Endothelial cell of umbilical vein (primary cell): ENCODE results near the gene ISLR. TPM values are rescaled to one million over a fixed set of nuclear protein-coding genes. Genes with fewer than 3 reads are reported as not detected.

Experiments
- BruUV-seq: library from RNA; stranded (reverse); fragments of 400-500 nt; replicated peaks from 2 replicates; lab custom pipeline; 2021; lab: Mats Ljungman, UMichigan
- CTCF ChIA-PET: fragments of 300-600, 350-600 bp; sonication (Branson Sonifier 250); formaldehyde crosslinking; loops from one replicate; lab custom pipeline; 2021; ENCODE audit warnings: antibody characterized with exemption, inconsistent platforms; lab: Charles Lee
- POLR2A ChIA-PET: fragments of 300-600, 350-600 bp; sonication (Branson Sonifier 250); formaldehyde crosslinking; loops from one replicate; lab custom pipeline; 2021; ENCODE audit warnings: antibody characterized with exemption, inconsistent platforms; lab: Charles Lee
- DNase-seq: peaks from one replicate; pipeline ENCODE4 v3.0.0-alpha.2; 2011; ENCODE audit warnings: low read depth, low spot score
- FAIRE-seq: peaks from 2 replicates; lab custom pipeline; 2011; peaks lifted over from hg19 to GRCh38; lab: Jason Lieb, UNC
- H2AFZ ChIP-seq: 2 replicates; pipeline ENCODE4 v1.6.0; 2012; ENCODE audit warnings: low read depth, low read length, control low read depth, inconsistent platforms
- H3K27ac ChIP-seq: 2 replicates; pipeline ENCODE4 v1.5.1; 2011; ENCODE audit warnings: low read depth, mild to moderate bottlenecking, control low read depth, low read length, moderate library complexity; ENCODE audit not compliant: insufficient read depth
- H3K27me3 ChIP-seq, 2 experiments: 2 replicates each; pipeline versions ENCODE4 v1.6.0 to v1.6.1; 2011; ENCODE audit warnings: low read length in 2 of 2, mixed read lengths in 1 of 2; ENCODE audit not compliant: control insufficient read depth in 2 of 2, insufficient read depth in 2 of 2
- H3K36me3 ChIP-seq, 2 experiments: 2 replicates in 1 of 2; 3 replicates in 1 of 2; pipeline ENCODE4 v1.5.1; 2011; ENCODE audit warnings: low read length in 2 of 2, mild to moderate bottlenecking in 1 of 2, moderate library complexity in 1 of 2; ENCODE audit not compliant: control insufficient read depth in 2 of 2, insufficient read depth in 2 of 2; ENCODE audit errors: extremely low read depth in 1 of 2
- H3K4me1 ChIP-seq: 3 replicates; pipeline ENCODE4 v1.5.1; 2011; ENCODE audit warnings: mild to moderate bottlenecking, low read length; ENCODE audit not compliant: control insufficient read depth, insufficient read depth; ENCODE audit errors: extremely low read depth
- H3K4me2 ChIP-seq: 2 replicates; pipeline ENCODE4 v1.6.1; 2011; ENCODE audit warnings: low read length, control low read depth, mixed read lengths; ENCODE audit not compliant: insufficient read depth
- H3K4me3 ChIP-seq, 3 experiments: fragments of 200-600 bp in 1 of 3; sonication (generic), shearing (Covaris generic) in 1 of 3; replicated peaks in 1 of 3; 2 replicates each; pipeline ENCODE4 v1.5.1; 2011 to 2016; ENCODE audit warnings: control low read depth in 3 of 3, low read length in 3 of 3, mild to moderate bottlenecking in 2 of 3, inconsistent platforms in 1 of 3, low read depth in 1 of 3, moderate library complexity in 1 of 3; ENCODE audit not compliant: insufficient read depth in 1 of 3
- H3K79me2 ChIP-seq: 2 replicates; pipeline ENCODE4 v1.6.0; 2012; ENCODE audit warnings: low read length, inconsistent platforms; ENCODE audit not compliant: control insufficient read depth, insufficient read depth
- H3K9ac ChIP-seq: replicated peaks from 2 replicates; pipeline ENCODE3; 2011; ENCODE audit warnings: low read length, control low read depth; ENCODE audit not compliant: insufficient read depth; ENCODE audit errors: extremely low read depth
- H3K9me1 ChIP-seq: replicated peaks from 3 replicates; pipeline ENCODE4 v1.6.0; 2011; ENCODE audit warnings: mild to moderate bottlenecking, low read length; ENCODE audit not compliant: control insufficient read depth, insufficient read depth; ENCODE audit errors: extremely low read depth
- H3K9me3 ChIP-seq: replicated peaks from 2 replicates; pipeline ENCODE4 v1.5.1; 2012; ENCODE audit warnings: low read length, inconsistent platforms; ENCODE audit not compliant: control insufficient read depth, insufficient read depth
- H4K20me1 ChIP-seq: replicated peaks from 2 replicates; pipeline ENCODE3; 2011; ENCODE audit warnings: mild to moderate bottlenecking, low read length; ENCODE audit not compliant: control insufficient read depth, insufficient read depth; ENCODE audit errors: extremely low read depth
- EZH2 ChIP-seq: IDR thresholded peaks from 2 replicates; pipeline ENCODE4 v1.6.1; 2012; ENCODE audit warnings: borderline replicate concordance, low read depth, mild to moderate bottlenecking, moderate library complexity, low read length, inconsistent platforms; ENCODE audit not compliant: severe bottlenecking
- FOS ChIP-seq: IDR thresholded peaks from 2 replicates; pipeline ENCODE4 v1.6.1; 2011; ENCODE audit warnings: mild to moderate bottlenecking, low read length, moderate library complexity, borderline replicate concordance; ENCODE audit not compliant: insufficient read depth
- GATA2 ChIP-seq: IDR thresholded peaks from 2 replicates; pipeline ENCODE4 v1.7.0; 2011; ENCODE audit warnings: low read depth, mild to moderate bottlenecking, moderate library complexity, mixed read lengths, low read length; ENCODE audit not compliant: insufficient read length, insufficient read depth
- JUN ChIP-seq: IDR thresholded peaks from 2 replicates; pipeline ENCODE4 v1.6.1; 2011; ENCODE audit warnings: borderline replicate concordance, low read depth; ENCODE audit not compliant: insufficient read length, insufficient read depth
- MAX ChIP-seq: IDR thresholded peaks from 2 replicates; pipeline ENCODE4 v1.6.1; 2011; ENCODE audit not compliant: insufficient read depth, insufficient read length
- MYC ChIP-seq: IDR thresholded peaks from one replicate; pipeline ENCODE4 v1.6.1; 2011; ENCODE audit warnings: mild to moderate bottlenecking, low read depth, low read length
- POLR2A ChIP-seq: IDR thresholded peaks from 2 replicates; pipeline ENCODE4 v1.6.1; 2012; ENCODE audit warnings: low read depth, mild to moderate bottlenecking, control low read depth, low read length
- POLR2AphosphoS5 ChIP-seq: IDR thresholded peaks from 2 replicates; pipeline ENCODE4 v1.6.1; 2012; ENCODE audit warnings: low read depth, mild to moderate bottlenecking, control low read depth, low read length, moderate library complexity; ENCODE audit not compliant: insufficient read depth
- dilution Hi-C: fragments of 300-500 bp; cut with MboI; formaldehyde crosslinking; loops from one replicate; pipeline ENCODE4 v1.15.0; 2019; ENCODE audit warnings: low sequenced_read_pairs; ENCODE audit not compliant: extremely low pct_ligation_motif_present
- intact Hi-C: fragments of 100-400 bp; cut with micrococcal nuclease; formaldehyde crosslinking; loops from one replicate; pipeline ENCODE4 v1.10.0; 2022
- polyA plus RNA-seq, 4 experiments: library from polyadenylated mRNA; depleted of rRNA in 3 of 4; stranded (reverse) in 3 of 4; unstranded in 1 of 4; fragments of >200 nt; gene quantifications; 2 replicates each; pipeline versions ENCODE4 v1.2.1 to v1.2.3, GENCODE V29; 2011 to 2012; ENCODE audit warnings: missing spikeins in 1 of 4
- total RNA-seq: library from RNA; stranded (reverse); gene quantifications from 2 replicates; pipeline ENCODE4 v1.2.3, GENCODE V29; 2021
- TF ChIP-seq, protein P1 (sequence below), 2 donors: IDR thresholded peaks; 1 replicate in 1 of 2; 2 replicates in 1 of 2; pipeline ENCODE4 v1.5.1; 2011; ENCODE audit warnings: low read length in 2 of 2, mild to moderate bottlenecking in 2 of 2, moderate library complexity in 2 of 2, control low read depth in 1 of 2, inconsistent platforms in 1 of 2, low read depth in 1 of 2; ENCODE audit not compliant: insufficient read depth in 1 of 2; ENCODE audit errors: extremely low read depth in 1 of 2

Gene ISLR
- total and polyA plus RNA-seq, 2 donors (not counting 3 experiments of a cell fraction or from before 2014, with no cell fraction given): not detected

- POLR2A ChIA-PET: no interaction called here
- no peaks in the 10 kb centered on the region for H4K20me1 ChIP-seq
- no peak overlapping the region for H3K9ac ChIP-seq
- H3K27ac ChIP-seq: no peak overlapping the region
- dilution Hi-C loops (no loop called here), intact Hi-C loops (no loop called here)
- BruUV-seq: no TSS peak
- CTCF ChIA-PET: no interaction called here
- H3K36me3 ChIP-seq: no peaks in the 10 kb centered on the region
- no peak for TF ChIP-seq GATA2
- no peak for TF ChIP-seq EZH2
- TF ChIP-seq POLR2A: no peak
- TF ChIP-seq FOS: no peak
- TF ChIP-seq, protein P1, sequence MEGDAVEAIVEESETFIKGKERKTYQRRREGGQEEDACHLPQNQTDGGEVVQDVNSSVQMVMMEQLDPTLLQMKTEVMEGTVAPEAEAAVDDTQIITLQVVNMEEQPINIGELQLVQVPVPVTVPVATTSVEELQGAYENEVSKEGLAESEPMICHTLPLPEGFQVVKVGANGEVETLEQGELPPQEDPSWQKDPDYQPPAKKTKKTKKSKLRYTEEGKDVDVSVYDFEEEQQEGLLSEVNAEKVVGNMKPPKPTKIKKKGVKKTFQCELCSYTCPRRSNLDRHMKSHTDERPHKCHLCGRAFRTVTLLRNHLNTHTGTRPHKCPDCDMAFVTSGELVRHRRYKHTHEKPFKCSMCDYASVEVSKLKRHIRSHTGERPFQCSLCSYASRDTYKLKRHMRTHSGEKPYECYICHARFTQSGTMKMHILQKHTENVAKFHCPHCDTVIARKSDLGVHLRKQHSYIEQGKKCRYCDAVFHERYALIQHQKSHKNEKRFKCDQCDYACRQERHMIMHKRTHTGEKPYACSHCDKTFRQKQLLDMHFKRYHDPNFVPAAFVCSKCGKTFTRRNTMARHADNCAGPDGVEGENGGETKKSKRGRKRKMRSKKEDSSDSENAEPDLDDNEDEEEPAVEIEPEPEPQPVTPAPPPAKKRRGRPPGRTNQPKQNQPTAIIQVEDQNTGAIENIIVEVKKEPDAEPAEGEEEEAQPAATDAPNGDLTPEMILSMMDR (IDR thresholded peaks at IDR 0.05; ENCODE audit: extremely low read depth in 1 of 2, insufficient read depth in 1 of 2, low read depth in 1 of 2, low read length in 2 of 2): no peak
- TF ChIP-seq MYC: no peak
- no peak for TF ChIP-seq POLR2AphosphoS5
- TF ChIP-seq MAX: no peak
- no peak for TF ChIP-seq JUN
- H3K4me1 ChIP-seq: no peaks in the 10 kb centered on the region
- H3K4me3 ChIP-seq: no peak overlapping the region
- H3K4me2 ChIP-seq: no peak overlapping the region
- H3K79me2 ChIP-seq: no peaks in the 10 kb centered on the region
- no peaks in the 10 kb centered on the region for H3K9me3 ChIP-seq
- DNase-seq (no peak), FAIRE-seq (no peak)
- no peaks in the 10 kb centered on the region for H3K27me3 ChIP-seq
- no peak overlapping the region for H2AFZ ChIP-seq
- H3K9me1 ChIP-seq: no peaks in the 10 kb centered on the region
These were observed 20.4 kb downstream of the ISLR start for GRCh38 chr15:74193905-74194304.
